GM19239 (cell line): Measurements from ENCODE around the gene SLC35F6.
"Not testable (repeated sequence)": the region's sequence is repeated elsewhere in the genome, so short reads cannot be mapped to it uniquely, and the experiment has no call there.

Experiments
- DNase-seq: peaks from one replicate; pipeline ENCODE4 v3.0.0; 2011; ENCODE audit warnings: low spot score; ENCODE audit not compliant: insufficient read length
- FAIRE-seq: peaks from 2 replicates; lab custom pipeline; 2011; peaks lifted over from hg19 to GRCh38; lab: Jason Lieb, UNC

The SLC35F6 gene

DNA sequence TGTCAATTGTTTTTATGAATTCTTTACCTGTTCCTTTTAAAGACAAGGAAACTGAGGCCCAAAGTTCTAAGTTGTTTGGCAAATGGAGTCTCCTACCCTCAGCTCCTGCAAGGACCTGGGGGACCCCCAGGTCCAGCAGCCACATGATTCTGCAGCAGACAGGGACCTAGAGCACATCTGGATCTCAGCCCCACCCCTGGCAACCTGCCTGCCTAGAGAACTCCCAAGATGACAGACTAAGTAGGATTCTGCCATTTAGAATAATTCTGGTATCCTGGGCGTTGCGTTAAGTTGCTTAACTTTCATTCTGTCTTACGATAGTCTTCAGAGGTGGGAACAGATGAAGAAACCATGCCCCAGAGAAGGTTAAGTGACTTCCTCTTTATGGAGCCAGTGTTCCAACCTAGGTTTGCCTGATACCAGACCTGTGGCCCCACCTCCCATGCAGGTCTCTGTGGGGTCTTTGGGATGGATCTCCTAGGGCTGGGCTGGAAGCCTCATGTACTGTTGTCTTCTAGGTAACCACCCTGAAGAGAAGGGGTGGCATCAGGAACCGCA lies 16.2 kb downstream of the SLC35F6 start:
- DNase-seq = no peak
- FAIRE-seq = no peak

DNA sequence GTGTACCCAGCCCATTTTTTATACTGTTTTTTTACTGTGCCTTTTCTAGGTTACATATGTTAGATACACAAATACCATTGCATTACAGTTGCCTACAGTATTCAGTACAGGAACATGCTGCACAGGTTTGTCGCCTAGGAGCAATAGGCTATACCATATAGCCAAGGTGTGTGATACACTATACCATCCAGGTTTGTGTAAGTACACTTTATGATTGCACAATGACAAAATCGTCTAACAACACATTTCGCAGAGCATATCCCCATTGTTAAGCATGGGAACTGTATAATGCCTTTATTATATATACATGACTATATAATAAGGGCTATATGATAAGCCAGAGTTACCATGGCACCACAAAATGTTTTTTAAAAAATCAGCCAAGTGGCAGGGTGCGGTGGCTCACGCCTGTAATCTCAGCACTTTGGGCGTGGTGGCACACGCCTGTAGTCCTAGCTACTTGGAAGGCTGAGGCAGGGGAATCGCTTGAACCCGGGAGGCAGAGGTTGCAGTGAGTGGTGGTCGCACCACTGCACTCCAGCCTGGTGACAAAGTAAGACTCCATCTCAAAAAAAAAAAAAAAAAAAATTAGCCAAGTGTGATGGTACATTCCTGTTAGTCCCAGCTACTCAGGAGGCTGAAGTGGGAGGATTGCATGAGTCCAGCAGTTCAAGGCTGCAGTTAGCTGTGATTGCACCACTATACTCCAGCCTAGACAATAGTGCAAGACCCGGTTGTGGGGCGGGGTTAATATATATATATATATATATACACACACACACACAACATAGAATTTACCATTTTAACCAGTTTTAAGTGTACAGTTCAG lies 19.0 kb downstream of the SLC35F6 start:
- DNase-seq (no peak), FAIRE-seq (no peak)

DNA sequence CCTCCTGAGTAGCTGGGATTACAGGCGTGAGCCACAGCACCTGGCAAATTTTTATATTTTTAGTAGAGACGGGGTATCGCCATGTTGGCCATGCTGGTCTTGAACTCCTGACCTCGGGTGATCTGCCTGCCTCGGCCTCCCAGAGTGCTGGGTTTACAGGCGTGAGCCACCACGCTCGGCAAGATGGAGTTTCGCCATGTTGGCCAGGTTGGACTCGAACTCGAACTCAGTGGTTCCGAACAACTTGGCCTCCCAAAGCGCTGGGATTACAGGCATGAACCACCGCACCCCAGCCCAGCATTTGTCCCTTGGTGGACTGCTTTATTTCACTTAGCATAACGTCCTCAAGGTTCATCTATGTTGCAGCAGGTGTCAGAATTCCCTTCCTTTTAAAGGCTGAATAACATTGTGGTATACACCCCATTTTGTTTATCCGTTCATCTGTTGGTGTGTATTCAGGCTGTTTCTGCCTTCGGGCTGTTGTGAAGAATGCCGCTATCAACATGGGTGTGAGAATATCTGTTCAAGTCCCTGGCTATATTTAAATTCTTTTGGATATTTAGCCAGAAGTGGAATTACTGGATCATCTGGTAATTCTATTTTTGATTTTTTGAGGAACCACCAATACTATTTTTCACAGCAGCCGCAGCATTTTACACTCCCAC lies 20.6 kb downstream of the SLC35F6 start:
- DNase-seq = no peak

GRCh38 chr2:26785431-26786206 lies 21.5 kb downstream of the SLC35F6 start, which contains the start of gene CENPA:
CENPA (plus strand) TSS chr2:26786056; CDS start chr2:26786197, 141 bp downstream.
- FAIRE-seq (peak; percentile 99), DNase-seq (peak; percentile 97)

More for the DNA sequence above, 20.6 kb downstream of the SLC35F6 start:
- FAIRE-seq = no peak

DNA sequence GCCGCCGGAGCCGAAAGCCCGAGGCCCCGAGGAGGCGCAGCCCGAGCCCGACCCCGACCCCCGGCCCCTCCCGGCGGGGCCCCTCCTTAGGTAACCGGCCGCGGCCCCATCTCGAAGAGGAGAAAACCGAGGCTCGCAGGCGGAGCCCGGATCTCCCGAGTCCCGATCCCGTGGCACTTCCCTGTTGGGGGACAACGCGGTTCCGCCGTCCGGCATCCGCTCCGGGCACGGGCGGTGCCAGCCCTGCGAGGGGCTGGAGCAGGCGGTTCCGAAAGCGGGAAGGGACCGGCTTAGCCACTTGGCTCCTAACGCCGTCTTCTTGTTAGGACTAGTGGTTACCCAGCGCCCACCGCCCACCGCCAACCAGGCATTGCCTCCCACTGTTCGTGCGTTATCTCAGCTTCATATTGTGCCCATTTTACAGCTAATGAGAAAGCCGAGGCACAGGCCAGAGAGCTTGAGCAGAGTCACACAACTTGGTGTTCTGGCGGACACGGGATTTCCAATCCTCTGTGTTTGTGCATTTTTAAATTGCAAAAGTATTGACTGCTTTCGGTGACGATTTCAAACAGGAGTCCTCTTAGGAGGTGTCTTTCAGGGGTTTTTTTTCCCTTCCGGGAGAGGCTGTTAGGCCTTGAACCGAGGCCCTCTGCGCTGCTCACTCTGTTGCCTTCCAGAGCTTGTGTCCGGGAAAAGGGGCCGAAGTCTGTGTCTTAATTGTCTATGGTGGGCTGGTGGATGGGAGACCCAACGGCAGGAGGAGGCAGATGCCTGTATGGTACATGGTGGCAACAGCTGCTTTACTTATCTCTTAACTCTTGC lies 22.3 kb downstream of the SLC35F6 start:
- FAIRE-seq (peak; percentile 56), DNase-seq (no peak)

DNA sequence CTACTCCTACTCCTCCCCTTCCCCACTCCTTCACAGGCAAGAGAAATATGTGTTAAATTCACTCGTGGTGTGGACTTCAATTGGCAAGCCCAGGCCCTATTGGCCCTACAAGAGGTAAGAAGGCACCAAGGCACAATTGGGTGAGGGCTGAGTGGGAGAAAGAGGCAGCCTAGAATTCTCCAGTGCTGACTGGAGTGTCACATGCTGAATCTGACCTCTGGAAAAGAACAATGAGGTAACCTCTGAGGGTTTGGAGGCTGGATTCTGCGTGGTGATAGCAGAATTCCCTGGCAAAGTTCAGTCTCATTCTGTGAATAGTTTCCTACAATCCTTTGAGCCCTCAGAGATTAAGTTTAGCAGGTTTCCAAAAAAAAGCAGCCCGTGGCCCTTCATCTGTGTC lies 28.6 kb downstream of the SLC35F6 start:
- no peak for FAIRE-seq

GRCh38 chr2:26793518-26793917 lies 29.4 kb downstream of the SLC35F6 start:
- no peak for FAIRE-seq

More for the DNA sequence above, 28.6 kb downstream of the SLC35F6 start:
- DNase-seq = no peak

DNA sequence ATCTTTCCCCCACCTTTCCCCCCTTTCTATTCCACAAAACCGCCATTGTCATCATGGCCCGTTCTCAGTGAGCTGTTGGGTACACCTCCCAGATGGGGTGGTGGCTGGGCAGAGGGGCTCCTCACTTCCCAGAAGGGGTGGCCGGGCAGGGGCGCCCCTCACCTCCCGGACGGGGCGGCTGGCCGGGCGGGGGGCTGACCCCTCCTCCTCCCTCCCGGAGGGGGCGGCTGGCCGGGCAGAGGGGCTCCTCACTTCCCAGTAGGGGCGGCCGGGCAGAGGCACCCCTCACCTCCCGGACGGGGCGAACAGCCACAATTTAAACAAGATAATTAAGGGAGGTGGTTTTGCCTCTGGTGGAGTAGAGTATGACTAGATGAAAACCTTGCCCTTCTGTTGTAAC lies 31.1 kb downstream of the SLC35F6 start:
- DNase-seq, FAIRE-seq: not testable (repeated sequence)

More at GRCh38 chr2:26793518-26793917, 29.4 kb downstream of the SLC35F6 start:
- no peak for DNase-seq

DNA sequence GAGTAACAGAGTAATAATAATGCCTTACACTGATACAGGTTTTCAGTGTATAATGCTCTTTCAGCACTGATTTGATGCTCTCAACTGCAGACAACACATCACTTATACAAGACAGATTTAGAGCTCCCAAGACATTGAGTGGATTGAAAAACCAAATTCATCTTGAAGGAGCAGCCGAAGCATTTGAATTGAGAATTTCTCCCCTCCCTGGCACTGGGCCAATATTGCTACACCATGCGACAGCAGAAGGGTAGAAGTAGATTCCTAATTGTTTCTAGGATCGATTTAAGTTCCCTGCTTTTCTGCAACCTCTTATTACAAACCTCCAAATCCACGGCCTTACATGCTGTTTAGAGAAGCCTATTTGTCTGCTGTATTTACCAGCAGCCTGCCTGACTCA lies 37.2 kb downstream of the SLC35F6 start:
- no peak for FAIRE-seq
- DNase-seq = no peak

DNA sequence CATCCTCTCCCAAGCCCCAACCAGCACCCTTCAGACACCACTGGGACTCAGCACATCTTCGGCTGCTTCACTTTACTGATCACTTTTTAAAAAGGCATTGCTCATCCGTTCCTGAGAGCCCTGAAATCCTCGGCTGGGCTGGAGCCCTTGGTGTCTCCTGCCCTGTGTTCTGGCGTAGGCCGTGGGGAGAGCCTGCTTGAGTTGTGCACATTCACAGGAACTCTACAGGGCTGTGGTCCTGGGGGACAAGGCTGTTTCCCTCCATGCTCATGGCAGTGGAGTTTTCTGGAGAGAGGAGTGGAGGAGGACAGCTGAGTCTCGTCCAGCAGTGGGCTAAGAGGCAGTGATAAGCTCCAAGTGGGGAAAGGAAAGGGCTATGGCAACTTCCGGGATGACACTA lies 37.7 kb downstream of the SLC35F6 start:
- FAIRE-seq (no peak), DNase-seq (no peak)

- no peak for FAIRE-seq
- DNase-seq = no peak
These were observed 41.2 kb downstream of the SLC35F6 start for GRCh38 chr2:26805241-26805676.

GRCh38 chr2:26807788-26808460 lies 43.8 kb downstream of the SLC35F6 start:
- FAIRE-seq (no peak), DNase-seq (no peak)

- DNase-seq (no peak), FAIRE-seq (no peak)
These were observed 45.1 kb downstream of the SLC35F6 start for GRCh38 chr2:26809211-26809610.

- DNase-seq (no peak), FAIRE-seq (no peak)
These were observed 45.9 kb downstream of the SLC35F6 start for GRCh38 chr2:26809876-26810577.

- no peak for DNase-seq
These were observed 47.2 kb downstream of the SLC35F6 start for GRCh38 chr2:26811261-26811660.

GRCh38 chr2:26811791-26812694 lies 48.0 kb downstream of the SLC35F6 start:
- FAIRE-seq (no peak), DNase-seq (no peak)

More at GRCh38 chr2:26811261-26811660, 47.2 kb downstream of the SLC35F6 start:
- FAIRE-seq = no peak

GRCh38 chr2:26812731-26813130 lies 48.6 kb downstream of the SLC35F6 start:
- DNase-seq = no peak
- no peak for FAIRE-seq
